RKO (cell line): ENCODE results near the gene TMCC1.
A peak's percentile ranks its signal among the peaks of the same experiment; 100 is the strongest.
"Not testable (repeated sequence)": the region's sequence is repeated elsewhere in the genome, so short reads cannot be mapped to it uniquely, and the experiment has no call there.

Source experiments
- DNase-seq: peaks from one replicate; pipeline ENCODE4 v3.0.0-alpha.2; 2016; ENCODE audit warnings: low spot score

The TMCC1 gene

GRCh38 chr3:129650256-129650872 lies 243.1 kb downstream of the TMCC1 start:
- peak; percentile 82 for DNase-seq

- DNase-seq, result no peak
Observed at GRCh38 chr3:129648391-129648790, 245.1 kb downstream of the TMCC1 start.

- no peak for DNase-seq
Observed at GRCh38 chr3:129645286-129645685, 248.2 kb downstream of the TMCC1 start.

GRCh38 chr3:129644836-129645235 lies 248.7 kb downstream of the TMCC1 start:
- DNase-seq, result no peak

- not testable (repeated sequence) for DNase-seq
Observed at GRCh38 chr3:129641567-129642260, 251.8 kb downstream of the TMCC1 start.

- DNase-seq, result not testable (repeated sequence)
Observed at GRCh38 chr3:129640985-129641384, 252.5 kb downstream of the TMCC1 start.

- no peak for DNase-seq
Observed at GRCh38 chr3:129638481-129638880, 255.0 kb downstream of the TMCC1 start.

- DNase-seq, result no peak
Observed at GRCh38 chr3:129636082-129636481, 257.4 kb downstream of the TMCC1 start.

- DNase-seq, result no peak
Observed at GRCh38 chr3:129635656-129636055, 257.9 kb downstream of the TMCC1 start.

- DNase-seq, result no peak
Observed at GRCh38 chr3:129633751-129634481, 259.6 kb downstream of the TMCC1 start.

GRCh38 chr3:129632977-129633376 lies 260.5 kb downstream of the TMCC1 start:
- no peak for DNase-seq

- no peak for DNase-seq
Observed at GRCh38 chr3:129632556-129632955, 261.0 kb downstream of the TMCC1 start.

GRCh38 chr3:129632056-129632455 lies 261.5 kb downstream of the TMCC1 start:
- DNase-seq, result no peak

GRCh38 chr3:129629011-129629410 lies 264.5 kb downstream of the TMCC1 start:
- no peak for DNase-seq

- no peak for DNase-seq
Observed at GRCh38 chr3:129628169-129628522, 265.4 kb downstream of the TMCC1 start.

- DNase-seq, result peak; percentile 92
Observed at GRCh38 chr3:129627350-129628168, 266.0 kb downstream of the TMCC1 start.

GRCh38 chr3:129626744-129627349 lies 266.7 kb downstream of the TMCC1 start:
- DNase-seq, result peak; percentile 93

GRCh38 chr3:129625072-129625874 lies 268.2 kb downstream of the TMCC1 start:
- DNase-seq, result peak; percentile 52

- no peak for DNase-seq
Observed at GRCh38 chr3:129624347-129625071, 269.0 kb downstream of the TMCC1 start.

GRCh38 chr3:129623447-129624118 lies 269.9 kb downstream of the TMCC1 start:
- no peak for DNase-seq
